ENCODE measurements around the gene C1orf232. TPM values are rescaled to one million over a fixed set of nuclear protein-coding genes. Genes with fewer than 3 reads are reported as not detected.

C1orf232 gene
- total and polyA plus RNA-seq, 2 of the 8 experiments (the other 6 are each of a cell fraction or from before 2014, with no cell fraction given): not detected

DNA sequence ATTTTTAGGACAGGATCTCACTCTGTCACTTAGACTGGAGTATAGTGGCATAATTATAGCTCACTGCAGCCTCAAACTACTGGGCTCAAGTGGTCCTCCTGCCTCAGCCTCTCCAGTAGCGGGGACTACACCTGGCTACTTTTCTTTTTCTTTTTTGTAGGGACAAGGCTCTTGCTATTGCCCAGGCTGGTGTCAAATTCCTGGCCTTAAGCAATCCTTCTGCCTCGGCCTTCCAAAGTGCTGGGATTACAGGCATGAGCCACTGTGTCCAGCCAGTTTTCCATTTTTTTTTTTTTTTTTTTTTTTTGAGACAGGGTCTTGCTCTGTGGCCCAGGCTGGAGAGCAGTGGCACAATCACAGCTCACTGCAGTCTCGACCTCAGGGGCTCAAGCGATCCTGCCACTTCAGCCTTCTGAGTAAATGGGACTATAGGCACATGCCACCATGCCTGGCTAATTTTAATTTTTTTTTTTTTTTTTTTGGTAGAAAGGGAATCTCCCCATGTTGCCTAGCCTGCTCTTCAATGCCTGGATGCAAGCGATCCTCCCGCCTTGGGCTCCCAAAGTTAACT lies 44.7 kb upstream of the C1orf232 start:
- no peaks in the 10 kb centered on the region for H3K79me1 ChIP-seq (ENCODE audit: low read depth, low read length)
- H4K20me1 ChIP-seq (replicated peaks in 1 of 2; ENCODE audit: control insufficient read depth in 1 of 2, insufficient read depth in 2 of 2, low read length in 2 of 2): no peaks in the 10 kb centered on the region
- no peak overlapping the region for H2AFZ ChIP-seq (ENCODE audit: low read length)
- ChIA-PET CTCF (ENCODE audit: partially characterized antibody) (interaction anchor here (0.6 to 1.3 kb wide), 2 partner anchors 22 to 393 kb away, joined by 3 to 5 read pairs; no protein-coding TSS in a partner anchor), POLR2A (ENCODE audit: partially characterized antibody) (interaction anchor here (0.7 kb wide), 2 partner anchors 25 to 209 kb away, joined by 3 to 4 read pairs; no protein-coding TSS in a partner anchor)
- no peak overlapping the region for H3K18ac ChIP-seq (ENCODE audit: extremely low read depth, low read length)
- no peak overlapping the region for H2BK20ac ChIP-seq (ENCODE audit: low read length)
- H3K27ac ChIP-seq (ENCODE audit: low read depth, low read length): no peak overlapping the region
- TF ChIP-seq SP2 (IDR thresholded peaks at IDR 0.05; ENCODE audit: low read length) (no peak), SAP30 (IDR thresholded peaks at IDR 0.05; ENCODE audit: insufficient read depth, insufficient replicate concordance, low read length) (no peak), CREB1 (IDR thresholded peaks at IDR 0.05) (no peak), POU5F1 (IDR thresholded peaks at IDR 0.05; ENCODE audit: low read depth, low read length) (no peak), USF2 (IDR thresholded peaks at IDR 0.05; ENCODE audit: low read length) (no peak), TEAD4 (IDR thresholded peaks at IDR 0.05; ENCODE audit: low read depth, low read length) (no peak), SUZ12 (IDR thresholded peaks at IDR 0.05; ENCODE audit: low read length) (no peak), EP300 (IDR thresholded peaks at IDR 0.05; ENCODE audit: borderline replicate concordance in 1 of 2, low read depth in 2 of 2, low read length in 2 of 2) (no peak)
- H2BK120ac ChIP-seq (replicated peaks; ENCODE audit: low read depth, low read length): no peak overlapping the region
- no peak overlapping the region for H2BK12ac ChIP-seq (ENCODE audit: low read depth, low read length)
- no peak overlapping the region for H4K8ac ChIP-seq (ENCODE audit: extremely low read depth, insufficient read depth, low read length)
- no peak overlapping the region for H3K56ac ChIP-seq (replicated peaks; ENCODE audit: insufficient read length, low read depth, low read length)
- H3K9me3 ChIP-seq (ENCODE audit: insufficient read depth in 2 of 2, low read depth in 1 of 2, low read length in 1 of 2): no peaks in the 10 kb centered on the region
- no peaks in the 10 kb centered on the region for H3K79me2 ChIP-seq (ENCODE audit: control insufficient read depth in 1 of 2, insufficient read depth in 2 of 2, low read length in 2 of 2)
- DNase-seq (ENCODE audit: low read depth in 1 of 2, low spot score in 2 of 2) (no peak), FAIRE-seq (no peak)
- H3K23ac ChIP-seq (ENCODE audit: insufficient read length): no peak overlapping the region
- H3K14ac ChIP-seq (ENCODE audit: insufficient read length): no peak overlapping the region
- H3K23me2 ChIP-seq (ENCODE audit: low read depth, low read length): no peaks in the 10 kb centered on the region
- H3K36me3 ChIP-seq (ENCODE audit: control insufficient read depth in 2 of 4, insufficient read depth in 4 of 4, low read length in 3 of 4): no peaks in the 10 kb centered on the region
- no peak overlapping the region for H3K9ac ChIP-seq (replicated peaks in 1 of 4; ENCODE audit: extremely low read depth in 1 of 4, low read depth in 3 of 4, low read length in 3 of 4)
- H3K4me3 ChIP-seq (ENCODE audit: extremely low read depth in 1 of 4, insufficient read depth in 2 of 4, low read depth in 3 of 4, low read length in 4 of 4): no peak overlapping the region
- no peak overlapping the region for H3K4ac ChIP-seq (replicated peaks; ENCODE audit: insufficient read length, low read depth, low read length)
- no peaks in the 10 kb centered on the region for H3K4me1 ChIP-seq (replicated peaks in 1 of 4; ENCODE audit: control insufficient read depth in 3 of 4, insufficient read depth in 4 of 4, low read length in 3 of 4)
- H4K5ac ChIP-seq (ENCODE audit: insufficient read length, low read depth, low read length): no peak overlapping the region
- H3K27me3 ChIP-seq (replicated peaks in 1 of 4; ENCODE audit: control insufficient read depth in 3 of 4, extremely low read depth in 1 of 4, insufficient read depth in 3 of 4, low read length in 3 of 4): no peaks in the 10 kb centered on the region
- H2BK15ac ChIP-seq (ENCODE audit: low read length): no peak overlapping the region
- H2AK5ac ChIP-seq (ENCODE audit: low read depth, low read length): no peak overlapping the region
- no peak overlapping the region for H4K91ac ChIP-seq (replicated peaks; ENCODE audit: insufficient read length, low read length)
- no peak overlapping the region for H2BK5ac ChIP-seq (ENCODE audit: low read depth, low read length)
- WGBS, 2 experiments (ENCODE audit: extremely low coverage in 1 of 2, insufficient coverage in 1 of 2, insufficient read length in 1 of 2, insufficient replicate concordance in 2 of 2, low coverage in 1 of 2, low lambda C conversion rate in 2 of 2, missing lambda C conversion rate in 1 of 2): 91% methylated on average over 4 of the region's 6 CpGs; no CpG with 5 or more reads in 1 of the 2 experiments
- H3K4me2 ChIP-seq (ENCODE audit: insufficient read depth in 1 of 2, low read depth in 2 of 2, low read length in 2 of 2): no peak overlapping the region

All from H1 (cell line).